Measurements from ENCODE around the gene ESR1.

DNA sequence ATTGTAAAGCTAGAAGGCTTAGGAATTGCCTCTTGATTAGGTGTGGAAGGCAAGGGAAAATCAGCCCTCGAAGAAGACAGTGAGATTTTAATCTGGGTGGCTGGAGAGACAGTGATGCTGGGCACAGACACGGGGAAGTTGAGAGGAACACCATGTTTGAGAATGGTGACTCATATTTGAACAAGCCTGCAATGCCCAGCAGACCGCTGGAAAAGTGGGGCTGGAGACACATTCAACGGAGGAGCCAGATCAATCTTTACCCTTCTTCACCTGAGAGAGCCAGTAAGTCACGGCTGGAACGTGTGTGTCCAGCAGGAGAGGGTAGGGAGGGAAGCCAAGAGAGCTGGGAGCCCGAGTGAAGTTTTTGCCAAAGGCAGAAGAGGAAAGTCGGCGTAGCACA is 3.7 kb upstream of the ESR1 start:
- TF ChIP-seq, protein P1, sequence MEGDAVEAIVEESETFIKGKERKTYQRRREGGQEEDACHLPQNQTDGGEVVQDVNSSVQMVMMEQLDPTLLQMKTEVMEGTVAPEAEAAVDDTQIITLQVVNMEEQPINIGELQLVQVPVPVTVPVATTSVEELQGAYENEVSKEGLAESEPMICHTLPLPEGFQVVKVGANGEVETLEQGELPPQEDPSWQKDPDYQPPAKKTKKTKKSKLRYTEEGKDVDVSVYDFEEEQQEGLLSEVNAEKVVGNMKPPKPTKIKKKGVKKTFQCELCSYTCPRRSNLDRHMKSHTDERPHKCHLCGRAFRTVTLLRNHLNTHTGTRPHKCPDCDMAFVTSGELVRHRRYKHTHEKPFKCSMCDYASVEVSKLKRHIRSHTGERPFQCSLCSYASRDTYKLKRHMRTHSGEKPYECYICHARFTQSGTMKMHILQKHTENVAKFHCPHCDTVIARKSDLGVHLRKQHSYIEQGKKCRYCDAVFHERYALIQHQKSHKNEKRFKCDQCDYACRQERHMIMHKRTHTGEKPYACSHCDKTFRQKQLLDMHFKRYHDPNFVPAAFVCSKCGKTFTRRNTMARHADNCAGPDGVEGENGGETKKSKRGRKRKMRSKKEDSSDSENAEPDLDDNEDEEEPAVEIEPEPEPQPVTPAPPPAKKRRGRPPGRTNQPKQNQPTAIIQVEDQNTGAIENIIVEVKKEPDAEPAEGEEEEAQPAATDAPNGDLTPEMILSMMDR (IDR thresholded peaks at IDR 0.05; ENCODE audit: low read depth, low read length, poor library complexity, severe bottlenecking): no peak
- no peak for TF ChIP-seq EZH2phosphoT487 (IDR thresholded peaks at IDR 0.05; ENCODE audit: borderline replicate concordance, low read length)

Measured in DOHH2 (cell line).